Upper lobe of left lung (tissue), 6 donors: Measurements from ENCODE around the gene SPOCK2. TPM values are rescaled to one million over a fixed set of nuclear protein-coding genes. Genes with fewer than 3 reads are reported as not detected.
A peak's percentile ranks its signal among the peaks of the same experiment; 100 is the strongest.

Experiments used
- ATAC-seq, 2 donors: fragments of 200-7000 bp; cut with Tn5 transposase; one replicate each; pipeline ENCODE4 v1.9.1; 2022; ENCODE audit warnings: mild to moderate bottlenecking in 2 of 2, moderate library complexity in 2 of 2; ENCODE audit not compliant: low FRiP score in 2 of 2
- DNase-seq, 2 donors: peaks; one replicate each; pipeline ENCODE4 v3.0.0-alpha.2; 2019 to 2020
- H3K27ac ChIP-seq, 4 donors: fragments of 200-600 bp; sonication (generic); one replicate each; pipeline ENCODE4 v1.5.1; 2016 to 2019
- H3K27me3 ChIP-seq, 4 donors: fragments of 200-600 bp; sonication (generic); one replicate each; pipeline ENCODE4 v1.5.1; 2017 to 2019
- H3K36me3 ChIP-seq, 4 donors: fragments of 200-600 bp; sonication (generic); one replicate each; pipeline ENCODE4 v1.5.1; 2016 to 2019
- H3K4me1 ChIP-seq, 4 donors: fragments of 200-600 bp; sonication (generic); one replicate each; pipeline ENCODE4 v1.5.1; 2018 to 2019
- H3K4me3 ChIP-seq, 4 donors: fragments of 200-600 bp; sonication (generic); one replicate each; pipeline ENCODE4 v1.5.1; 2017 to 2019; ENCODE audit warnings: mild to moderate bottlenecking in 2 of 4, moderate library complexity in 1 of 4
- H3K9me3 ChIP-seq, 4 donors: fragments of 200-600 bp; sonication (generic); one replicate each; pipeline ENCODE4 v1.5.1; 2018 to 2019
- EP300 ChIP-seq, 4 donors: sonication (generic); formaldehyde crosslinking; IDR thresholded peaks; one replicate each; pipeline ENCODE4 v1.5.1; 2017; ENCODE audit warnings: antibody characterized with exemption in 4 of 4, control low read depth in 2 of 4
- POLR2A ChIP-seq, 4 donors: fragments of 450-650 bp; IDR thresholded peaks; one replicate each; pipeline ENCODE4 v1.5.1; 2016 to 2017; ENCODE audit warnings: antibody characterized with exemption in 4 of 4, mild to moderate bottlenecking in 2 of 4
- POLR2AphosphoS5 ChIP-seq, 2 donors: sonication (generic); formaldehyde crosslinking; IDR thresholded peaks; one replicate each; pipeline ENCODE4 v1.5.1; 2017; ENCODE audit warnings: antibody characterized with exemption in 2 of 2
- WGBS, 2 donors: methylation state at CpG; one replicate each; pipeline ENCODE4 v1.1.5; 2017 to 2018; 5-methylcytosine and 5-hydroxymethylcytosine counted together
- total RNA-seq, 6 donors: library from RNA; depleted of rRNA in 4 of 6; stranded (reverse); fragments of >200 nt in 4 of 6; gene quantifications; one replicate each; pipeline versions ENCODE4 v1.1.0 to v1.2.1, GENCODE V29; 2016 to 2021
- TF ChIP-seq, protein P1 (sequence below), 6 experiments: fragments of 450-650 bp in 4 of 6; fragments of 200-600 bp in 2 of 6; sonication (generic) in 2 of 6; IDR thresholded peaks; one replicate each; pipeline ENCODE4 v1.5.1; 2016 to 2019; ENCODE audit warnings: antibody characterized with exemption in 6 of 6
- donor health status: DM: no; HTN: no; CAD: no; lungs with moderate emphysema.
- donor health status: DM: no; HTN: yes; CAD: no; lungs with severe emphysema.

The SPOCK2 gene
- total RNA-seq, 6 donors from 2014 or later: 62.9 to 532 (median 159) TPM

DNA sequence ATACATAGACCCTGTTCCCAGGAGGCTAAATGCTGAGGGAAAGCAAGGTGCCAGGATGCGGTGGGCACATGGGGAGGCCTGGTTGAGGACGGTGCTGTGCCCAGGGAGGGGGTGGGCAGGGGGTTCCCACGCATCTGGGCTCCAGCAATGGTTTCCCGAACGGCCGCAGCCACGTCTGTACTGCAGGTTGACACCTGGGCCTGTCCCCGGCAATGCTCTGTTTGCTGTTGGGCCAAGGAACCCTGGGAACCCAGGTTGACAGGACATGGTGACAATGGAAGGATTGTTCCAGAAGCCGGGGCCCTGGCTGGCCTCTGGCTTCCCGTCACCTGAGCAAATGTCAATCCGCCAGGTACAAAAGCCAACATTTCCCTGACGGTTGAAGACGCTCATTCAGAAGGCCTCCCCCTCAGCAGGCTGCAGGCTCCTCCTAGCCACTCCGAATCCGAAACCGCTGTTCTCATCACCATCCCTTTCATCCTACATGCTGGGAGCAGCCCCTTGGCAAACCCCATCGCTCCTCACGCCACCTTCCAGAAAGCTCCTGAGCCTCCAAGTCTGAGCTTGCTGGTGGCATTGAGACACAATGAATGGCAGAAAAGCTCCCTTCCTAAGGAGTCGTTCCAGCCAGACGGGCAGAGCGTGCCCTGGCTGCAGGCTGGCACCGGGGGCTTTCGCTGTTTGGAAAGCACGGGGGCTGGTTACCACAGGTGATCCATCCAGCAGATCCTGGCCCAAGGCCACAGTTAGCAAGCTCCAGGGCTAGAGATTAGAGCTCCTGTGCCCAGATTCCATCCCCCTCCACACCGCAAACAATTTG, 31.2 kb downstream of the SPOCK2 start:
- WGBS, 2 donors: 84 to 89% methylated on average over 12 to 25 of the region's 25 CpGs
- Histone ChIP-seq H3K27me3 (no peaks in the 10 kb centered on the region), H3K27ac (no peak overlapping the region), H3K36me3 (no peaks in the 10 kb centered on the region), H3K4me3 (no peak overlapping the region), H3K4me1 (no peaks in the 10 kb centered on the region), H3K9me3 (no peaks in the 10 kb centered on the region)
- ATAC-seq: no peak
- peak in 1 of 2 donors; percentile 55 for DNase-seq
- TF ChIP-seq POLR2A (IDR thresholded peaks at IDR 0.05) (no peak), EP300 (IDR thresholded peaks at IDR 0.05) (no peak), POLR2AphosphoS5 (IDR thresholded peaks at IDR 0.05) (no peak)
- TF ChIP-seq, protein P1, sequence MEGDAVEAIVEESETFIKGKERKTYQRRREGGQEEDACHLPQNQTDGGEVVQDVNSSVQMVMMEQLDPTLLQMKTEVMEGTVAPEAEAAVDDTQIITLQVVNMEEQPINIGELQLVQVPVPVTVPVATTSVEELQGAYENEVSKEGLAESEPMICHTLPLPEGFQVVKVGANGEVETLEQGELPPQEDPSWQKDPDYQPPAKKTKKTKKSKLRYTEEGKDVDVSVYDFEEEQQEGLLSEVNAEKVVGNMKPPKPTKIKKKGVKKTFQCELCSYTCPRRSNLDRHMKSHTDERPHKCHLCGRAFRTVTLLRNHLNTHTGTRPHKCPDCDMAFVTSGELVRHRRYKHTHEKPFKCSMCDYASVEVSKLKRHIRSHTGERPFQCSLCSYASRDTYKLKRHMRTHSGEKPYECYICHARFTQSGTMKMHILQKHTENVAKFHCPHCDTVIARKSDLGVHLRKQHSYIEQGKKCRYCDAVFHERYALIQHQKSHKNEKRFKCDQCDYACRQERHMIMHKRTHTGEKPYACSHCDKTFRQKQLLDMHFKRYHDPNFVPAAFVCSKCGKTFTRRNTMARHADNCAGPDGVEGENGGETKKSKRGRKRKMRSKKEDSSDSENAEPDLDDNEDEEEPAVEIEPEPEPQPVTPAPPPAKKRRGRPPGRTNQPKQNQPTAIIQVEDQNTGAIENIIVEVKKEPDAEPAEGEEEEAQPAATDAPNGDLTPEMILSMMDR (IDR thresholded peaks at IDR 0.05): no peak

DNA sequence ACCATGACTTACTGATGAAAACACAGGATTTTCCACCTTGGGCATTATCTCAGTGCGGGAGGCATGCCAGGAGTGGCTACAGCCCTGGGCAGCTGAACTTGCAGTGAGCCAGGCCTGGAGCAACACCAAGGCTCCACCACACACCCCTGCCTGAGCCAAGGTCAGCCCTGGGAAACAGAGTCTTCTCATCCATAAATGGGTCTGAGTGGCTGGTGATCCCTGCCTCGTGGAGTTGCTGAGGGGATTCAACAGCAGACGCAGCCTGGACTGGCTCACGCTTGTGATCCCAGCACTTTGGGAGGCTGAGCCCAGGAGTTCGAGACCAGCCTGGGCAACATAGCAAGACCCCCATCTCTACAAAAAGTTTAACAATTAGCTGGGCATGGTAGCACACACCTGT, 32.2 kb downstream of the SPOCK2 start:
- WGBS, 2 donors: 92 to 97% methylated on average over 3 to 5 of the region's 5 CpGs
- Histone ChIP-seq H3K9me3 (no peaks in the 10 kb centered on the region), H3K4me3 (no peak overlapping the region), H3K27ac (no peak overlapping the region), H3K27me3 (no peaks in the 10 kb centered on the region), H3K4me1 (no peaks in the 10 kb centered on the region), H3K36me3 (no peaks in the 10 kb centered on the region)
- DNase-seq: no peak
- TF ChIP-seq POLR2A (IDR thresholded peaks at IDR 0.05) (no peak), POLR2AphosphoS5 (IDR thresholded peaks at IDR 0.05) (no peak), EP300 (IDR thresholded peaks at IDR 0.05) (no peak)
- TF ChIP-seq, protein P1 (IDR thresholded peaks at IDR 0.05): no peak
- ATAC-seq: no peak

DNA sequence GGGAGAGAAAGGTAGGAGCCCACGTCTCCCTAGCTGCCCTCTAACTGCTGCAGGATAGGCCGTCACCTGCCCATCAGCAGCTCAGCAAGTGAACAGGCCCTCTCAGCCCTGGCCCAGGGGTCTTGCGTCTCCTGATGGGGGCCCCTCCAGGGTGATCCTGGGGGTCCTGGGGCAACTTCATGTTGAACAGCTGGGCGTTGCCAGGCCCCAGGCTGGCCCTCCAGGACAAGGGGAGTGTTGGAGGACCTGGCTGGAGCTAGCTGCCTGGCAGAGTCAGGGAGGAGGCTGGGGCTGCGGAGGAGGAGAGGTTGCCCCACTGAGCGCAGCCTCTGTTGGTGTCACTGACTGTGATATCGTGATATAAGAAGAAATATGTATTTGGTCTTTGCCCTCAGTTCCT, 34.7 kb downstream of the SPOCK2 start:
- Histone ChIP-seq H3K27me3 (no peaks in the 10 kb centered on the region), H3K9me3 (no peaks in the 10 kb centered on the region), H3K36me3 (no peaks in the 10 kb centered on the region), H3K4me3 (no peak overlapping the region), H3K4me1 (no peaks in the 10 kb centered on the region), H3K27ac (no peak overlapping the region)
- TF ChIP-seq POLR2AphosphoS5 (IDR thresholded peaks at IDR 0.05): no peak
- no peak for TF ChIP-seq EP300 (IDR thresholded peaks at IDR 0.05)
- TF ChIP-seq, protein P1 (IDR thresholded peaks at IDR 0.05): no peak
- TF ChIP-seq POLR2A (IDR thresholded peaks at IDR 0.05): no peak
- no peak for ATAC-seq
- 89 to 90% methylated on average over 7 of the region's 7 CpGs for WGBS, 2 donors
- peak in 1 of 2 donors; percentile 46 for DNase-seq

DNA sequence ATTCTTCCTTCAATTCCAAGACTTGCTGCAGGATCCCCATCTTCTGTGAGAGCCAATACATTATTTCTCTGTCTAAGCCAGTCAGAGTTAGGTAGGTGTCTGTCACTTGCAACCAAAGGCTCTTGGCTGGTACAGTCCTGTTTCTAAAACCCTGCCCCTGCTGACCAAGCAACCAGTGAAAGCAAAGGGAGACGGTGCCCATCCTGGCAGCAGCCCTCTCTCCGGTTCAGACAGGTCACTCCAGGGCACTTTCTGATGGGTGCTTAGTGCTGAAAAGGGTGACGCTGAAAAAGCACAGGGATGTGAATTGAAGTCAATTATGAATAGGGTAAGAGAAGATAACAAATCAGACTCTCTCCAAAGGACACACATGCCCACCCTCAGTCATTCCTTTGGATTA, 37.5 kb downstream of the SPOCK2 start:
- H3K27me3 ChIP-seq: no peaks in the 10 kb centered on the region
- ATAC-seq (no peak), DNase-seq (no peak)
- H3K27ac ChIP-seq: no peak overlapping the region
- H3K36me3 ChIP-seq: no peaks in the 10 kb centered on the region
- peaks cover 0 to 2% (median 0%) of the 10 kb centered on the region in 4 donors for H3K4me1 ChIP-seq
- H3K9me3 ChIP-seq: no peaks in the 10 kb centered on the region
- no peak overlapping the region for H3K4me3 ChIP-seq
- TF ChIP-seq POLR2AphosphoS5 (IDR thresholded peaks at IDR 0.05): no peak
- TF ChIP-seq, protein P1 (IDR thresholded peaks at IDR 0.05): no peak
- TF ChIP-seq EP300 (IDR thresholded peaks at IDR 0.05): no peak
- TF ChIP-seq POLR2A (IDR thresholded peaks at IDR 0.05): no peak
- WGBS, 2 donors: 80 to 91% methylated on average over 3 of the region's 3 CpGs
